Hematopoietic multipotent progenitor cell treated with erythropoietin and hydrocortisone succinate and interleukin-3 and kit ligand, for 8 days (in vitro differentiated cells): ENCODE data around the gene ASB16.

Experiments
- DNase-seq: peaks from one replicate; pipeline ENCODE4 v3.0.0-alpha.2; 2015

ASB16 gene

GRCh38 chr17:44210342-44211192 lies 40.1 kb downstream of the ASB16 start:
- DNase-seq, result peak; percentile 90

- DNase-seq, result no peak
These were observed 41.1 kb downstream of the ASB16 start for GRCh38 chr17:44211281-44212265.

DNA sequence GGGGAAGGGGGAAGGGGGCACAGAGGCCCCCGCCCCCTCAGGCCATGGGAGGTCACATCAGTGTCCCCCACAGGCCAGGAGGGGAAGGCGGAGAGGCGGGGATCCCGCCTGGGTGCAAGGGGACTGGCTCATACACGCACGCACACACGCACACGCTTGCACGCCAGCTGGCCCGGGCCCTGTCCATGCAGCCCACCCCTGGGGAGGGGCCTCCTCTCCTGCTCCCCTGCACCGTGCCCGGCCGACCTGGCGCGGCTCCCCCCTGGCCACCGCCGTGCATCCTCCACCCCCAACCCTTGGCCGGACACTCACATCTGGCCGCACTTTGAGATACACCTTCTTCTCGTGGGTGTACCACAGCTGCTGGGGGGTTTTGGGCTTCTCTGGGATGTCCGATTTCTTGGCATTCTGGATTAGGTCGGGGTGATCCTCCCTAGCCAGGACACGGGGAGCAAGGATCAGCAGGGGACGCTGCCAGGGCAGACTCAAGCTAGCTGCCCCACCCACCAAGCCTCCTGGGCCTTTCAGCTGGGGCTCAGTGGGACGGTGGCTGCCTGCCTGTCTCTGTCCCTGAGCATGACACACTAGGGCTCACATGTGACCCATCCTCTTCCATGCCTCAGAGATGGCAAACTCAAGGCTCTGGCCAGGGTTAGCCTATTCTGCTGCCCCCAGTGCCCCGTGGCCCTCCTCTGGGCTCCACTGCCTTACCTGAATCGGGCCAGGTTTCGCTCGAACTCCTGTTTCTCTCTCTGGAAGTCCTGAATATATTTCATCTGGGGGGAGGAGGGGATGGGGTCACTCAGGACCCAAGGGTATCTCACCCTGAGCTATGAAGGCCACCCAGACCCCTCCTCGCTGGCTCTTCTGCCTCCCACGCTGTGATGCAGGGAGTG lies 42.3 kb downstream of the ASB16 start:
- DNase-seq, result no peak

DNA sequence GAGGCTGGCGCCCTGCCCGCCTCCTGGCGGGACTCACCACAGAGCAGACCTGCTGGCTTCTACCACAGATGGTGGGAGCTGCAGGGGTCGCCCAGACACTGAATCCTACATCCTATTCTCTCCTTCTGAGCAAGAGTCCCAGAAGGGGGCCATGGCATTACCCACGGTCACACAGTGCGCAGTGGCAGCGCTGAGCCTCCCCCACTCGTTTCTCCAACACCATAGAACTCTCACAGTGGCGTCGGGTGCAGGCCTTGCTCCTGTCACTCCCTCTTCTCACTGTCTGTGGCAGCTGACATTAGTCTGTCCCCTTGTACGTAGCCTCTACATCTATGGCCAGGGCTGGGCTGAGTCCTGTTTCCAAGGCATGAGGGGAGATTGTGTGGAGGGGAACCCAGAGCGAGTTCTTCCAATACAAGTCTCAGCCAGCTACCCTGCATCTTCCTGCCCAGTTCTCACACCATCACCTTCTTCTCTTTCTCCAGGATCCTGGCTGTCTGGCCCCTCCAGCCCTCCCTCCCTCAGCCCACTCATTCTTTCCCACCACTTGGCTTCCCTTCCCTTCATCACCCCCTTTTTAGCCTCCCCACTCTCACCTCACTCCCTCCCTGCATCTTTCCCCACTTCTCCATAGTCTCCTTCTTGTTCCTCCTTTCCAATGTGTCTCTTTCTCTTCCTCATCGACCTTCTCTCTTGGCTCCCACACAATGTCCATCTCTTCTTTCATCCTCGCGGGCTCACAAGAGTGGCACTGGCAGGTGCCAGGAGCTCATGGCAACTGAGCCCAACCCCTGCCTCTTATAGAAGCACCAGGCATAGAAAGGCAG lies 43.1 kb downstream of the ASB16 start:
- no peak for DNase-seq

DNA sequence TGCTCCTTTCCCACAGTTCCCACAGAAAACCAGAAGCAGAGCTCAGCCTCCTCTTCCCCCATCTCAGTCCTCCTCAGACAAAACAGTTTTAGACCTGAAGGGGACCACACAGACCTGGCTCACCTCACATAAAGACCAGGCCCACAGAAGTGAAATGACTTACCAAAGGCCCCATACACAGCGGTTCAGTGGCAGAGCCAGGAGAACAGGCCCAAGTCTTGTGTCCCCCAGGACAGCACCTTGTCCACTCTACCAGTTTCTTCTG lies 43.7 kb downstream of the ASB16 start:
- DNase-seq, result no peak

GRCh38 chr17:44214896-44215295 lies 44.4 kb downstream of the ASB16 start:
- DNase-seq, result no peak

DNA sequence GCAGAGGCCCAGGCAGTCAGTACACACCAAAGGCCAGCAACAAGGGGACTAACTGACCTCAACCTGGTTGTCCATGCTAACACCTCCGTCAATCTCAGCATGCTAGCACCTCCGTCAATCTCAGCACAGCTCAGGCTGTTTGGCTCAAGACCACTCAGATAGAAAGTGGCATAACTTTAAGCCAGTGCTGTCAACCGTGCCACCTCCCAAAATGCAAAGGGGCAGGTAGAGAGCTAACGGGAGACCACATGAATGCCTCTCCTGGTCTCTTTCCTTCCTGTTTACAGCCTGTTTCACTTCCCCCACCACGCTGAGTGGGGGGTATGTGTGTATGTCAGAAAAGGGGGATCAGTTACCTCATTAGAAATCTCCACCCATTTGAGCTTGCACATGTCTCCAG lies 45.7 kb downstream of the ASB16 start:
- DNase-seq, result no peak

GRCh38 chr17:44216694-44217093 lies 46.2 kb downstream of the ASB16 start:
- no peak for DNase-seq

DNA sequence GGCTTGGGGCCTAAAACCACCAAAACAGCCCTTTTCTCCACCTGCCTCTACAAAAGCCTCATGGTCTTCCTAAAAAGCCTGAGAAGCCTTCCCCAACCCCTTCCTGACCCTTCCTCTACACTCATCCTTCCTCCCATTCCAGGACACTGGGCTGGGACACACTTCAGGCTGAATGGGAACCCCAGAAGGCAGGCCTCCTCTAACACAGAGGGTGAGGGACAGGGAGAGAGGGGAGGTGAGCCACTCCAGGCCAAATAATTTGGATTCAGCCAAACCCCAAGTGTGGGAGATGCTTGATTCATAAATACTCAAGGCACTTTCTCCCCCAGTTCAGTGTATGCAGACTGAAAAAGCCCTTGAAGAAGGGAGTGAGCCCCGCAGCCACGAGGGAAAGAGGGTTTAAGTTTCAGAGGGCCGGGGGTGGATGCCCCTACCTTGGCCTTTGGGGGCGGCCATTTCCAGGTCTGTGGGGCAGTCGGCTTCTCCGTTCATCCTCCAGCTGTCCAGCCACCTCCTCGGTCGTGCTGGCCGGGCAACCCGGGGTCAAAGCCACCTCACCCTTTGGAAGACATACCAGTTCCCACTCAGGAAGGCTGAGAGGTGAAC lies 47.3 kb downstream of the ASB16 start:
- DNase-seq, result no peak

GRCh38 chr17:44218344-44219107 lies 48.0 kb downstream of the ASB16 start:
- peak; percentile 93 for DNase-seq

GRCh38 chr17:44219108-44219615 lies 48.7 kb downstream of the ASB16 start:
- peak; percentile 68 for DNase-seq

DNA sequence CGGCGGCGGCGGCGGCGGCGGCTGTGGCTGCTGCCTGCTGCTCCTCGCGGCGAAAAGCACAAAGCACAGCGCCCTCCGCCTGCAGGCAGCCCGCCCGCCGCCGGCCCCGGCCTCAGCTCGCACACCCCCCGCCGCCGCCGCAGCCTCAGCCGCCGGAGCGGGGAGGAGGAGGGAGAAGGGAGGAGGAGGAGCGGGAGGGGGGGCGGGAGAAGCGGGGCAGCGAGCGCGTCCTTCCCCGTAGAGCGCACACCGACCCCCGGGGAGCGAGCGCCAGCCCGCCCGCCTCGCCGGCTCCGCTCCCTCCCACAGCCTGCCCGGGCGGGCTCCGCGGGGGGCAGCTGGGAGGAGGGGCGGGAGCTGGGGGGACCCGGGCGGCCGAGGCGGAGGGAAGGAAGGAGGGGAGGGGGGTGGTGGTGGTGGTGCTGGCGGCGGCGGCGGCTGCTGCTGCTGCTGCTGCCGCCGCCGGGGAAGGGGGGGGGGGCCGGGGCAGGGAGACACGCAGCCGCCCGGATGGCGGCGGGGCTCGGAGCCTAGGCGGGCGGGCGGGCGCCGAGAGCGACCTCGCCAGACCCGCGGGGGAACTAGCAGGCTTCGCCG lies 49.2 kb downstream of the ASB16 start, which contains the start of gene UBTF:
Gene UBTF, minus strand, starts transcription at position 60 of the 597 bp plus-strand sequence. CDS start 1,446 bp downstream, outside the sequence.
- peak; percentile 58 for DNase-seq

DNA sequence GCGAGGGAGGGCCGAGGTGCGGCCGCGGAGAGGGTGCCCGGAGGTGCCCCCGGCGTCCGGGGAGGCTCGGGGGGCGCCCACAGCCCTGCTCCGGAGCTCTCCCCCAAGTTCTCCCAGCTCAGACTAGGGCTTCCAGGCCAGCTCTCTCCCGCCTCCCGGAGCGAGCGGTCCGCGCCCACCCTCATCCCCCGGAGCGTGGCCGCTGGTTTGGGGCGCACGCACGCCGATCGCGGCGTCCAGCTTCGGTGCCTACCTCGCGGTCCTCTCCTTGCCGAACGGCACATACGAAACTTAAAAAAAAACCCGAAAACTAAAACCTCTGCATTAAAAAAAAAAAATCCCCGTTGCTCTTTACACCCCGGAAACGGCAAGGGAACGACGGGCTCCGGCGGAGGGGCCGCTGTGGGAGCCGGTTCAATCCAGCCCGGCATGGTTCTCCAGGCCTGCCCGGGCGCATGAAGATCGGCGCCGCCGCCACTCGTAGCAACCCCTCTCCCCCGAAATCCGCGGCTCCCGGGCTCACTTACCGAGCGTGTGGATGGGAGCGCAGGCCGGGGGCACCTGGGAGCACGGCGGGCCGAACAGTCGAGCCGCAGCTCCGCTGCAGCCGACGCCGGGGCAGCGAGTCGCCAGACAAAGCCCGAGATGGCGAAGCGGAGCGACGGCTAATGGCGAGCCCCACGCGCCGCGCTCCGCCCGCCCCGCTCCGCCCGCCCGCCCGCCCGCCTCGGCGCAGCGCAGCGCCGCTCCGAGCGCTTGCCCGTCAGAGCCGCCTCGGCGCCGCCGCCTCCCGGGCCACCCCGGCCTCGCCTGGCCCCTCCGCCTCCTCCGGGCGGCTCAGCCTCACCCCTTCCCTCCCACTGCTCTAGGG lies 49.9 kb downstream of the ASB16 start:
- peak; percentile 40 for DNase-seq

GRCh38 chr17:44221084-44221861 lies 50.8 kb downstream of the ASB16 start:
- peak; percentile 88 for DNase-seq

DNA sequence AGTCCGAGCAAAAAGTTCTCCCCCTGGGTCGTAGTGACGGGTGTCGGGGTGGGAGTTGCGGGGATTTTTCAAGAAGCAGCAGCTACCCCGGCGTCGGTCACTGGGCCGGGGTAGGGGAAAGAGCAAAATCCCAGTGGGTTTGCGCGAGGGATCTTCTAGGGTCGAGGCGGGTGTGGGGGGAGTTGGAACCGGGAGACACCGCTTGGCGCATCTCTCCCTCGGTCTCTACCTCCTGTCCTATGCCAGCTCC lies 51.3 kb downstream of the ASB16 start:
- no peak for DNase-seq

DNA sequence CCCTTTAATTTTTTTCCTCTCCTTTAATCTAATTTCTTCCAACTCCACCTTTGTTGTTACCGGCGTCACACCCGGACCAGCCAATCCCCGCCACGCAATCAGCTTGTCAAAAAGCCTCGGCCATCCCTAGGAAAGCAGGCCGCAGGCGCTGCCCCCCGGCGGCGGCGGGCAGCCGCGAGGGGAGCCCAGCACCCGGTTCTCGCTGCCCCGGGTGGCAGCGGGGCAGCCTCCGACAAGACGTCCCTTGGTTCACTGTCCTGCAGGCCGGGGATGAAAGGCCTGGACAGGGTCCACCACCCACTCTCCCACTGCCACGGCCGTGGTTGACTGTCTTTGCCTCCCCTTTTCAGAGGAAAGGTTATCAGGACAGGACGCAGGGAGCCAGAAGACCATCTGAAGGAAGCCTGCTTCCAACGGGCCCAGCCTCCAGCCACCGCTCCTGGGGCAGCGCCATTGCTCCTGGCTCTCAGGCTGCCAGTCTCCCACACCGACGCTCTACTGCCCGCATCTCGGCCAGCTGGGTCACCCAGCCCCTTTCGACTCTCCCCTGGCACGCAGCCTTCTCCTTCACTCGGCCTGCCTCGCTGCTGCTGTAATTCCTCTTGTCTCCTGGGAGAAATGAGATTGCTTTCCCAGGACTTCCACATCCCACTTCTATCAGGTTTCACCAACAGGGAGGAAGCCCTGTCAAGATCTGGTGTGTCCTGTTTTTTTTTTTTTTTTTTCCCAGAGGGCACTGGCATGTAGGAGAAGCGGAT lies 51.8 kb downstream of the ASB16 start:
- peak; percentile 93 for DNase-seq

- DNase-seq, result no peak
These were observed 53.1 kb downstream of the ASB16 start for GRCh38 chr17:44223541-44224071.
